GM19023 (cell line): ENCODE data around the gene RBM26.
"Not testable (repeated sequence)": the region's sequence is repeated elsewhere in the genome, so short reads cannot be mapped to it uniquely, and the experiment has no call there.

ENCODE experiments used
- ATAC-seq: cut with Tn5 transposase; IDR thresholded peaks from one replicate; pipeline ENCODE4 v1.9.1; 2021; ENCODE audit warnings: mild to moderate bottlenecking, moderate library complexity; ENCODE audit not compliant: unreplicated experiment

Gene RBM26

DNA sequence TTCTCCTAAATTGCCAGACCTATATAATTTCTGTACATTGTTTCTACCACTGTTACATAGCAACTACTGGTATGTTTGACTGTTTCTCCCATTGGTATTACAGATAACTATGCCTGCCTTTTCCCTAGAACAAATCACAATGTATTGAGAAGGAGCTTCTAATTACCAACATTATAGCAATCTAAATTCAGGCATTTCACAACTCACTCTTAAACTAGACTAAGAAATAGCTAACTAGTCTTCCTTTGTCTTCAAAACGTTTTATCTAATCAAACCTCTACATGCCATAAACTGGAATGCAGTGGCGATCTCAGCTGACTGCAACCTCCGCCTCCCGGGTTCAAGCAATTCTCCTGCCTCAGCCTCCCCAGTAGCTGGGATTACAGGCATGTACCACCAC lies 18.2 kb downstream of the RBM26 start:
- ATAC-seq = no peak

- ATAC-seq = peak; percentile 7
Observed at GRCh38 chr13:79386125-79386826, 19.8 kb downstream of the RBM26 start.

DNA sequence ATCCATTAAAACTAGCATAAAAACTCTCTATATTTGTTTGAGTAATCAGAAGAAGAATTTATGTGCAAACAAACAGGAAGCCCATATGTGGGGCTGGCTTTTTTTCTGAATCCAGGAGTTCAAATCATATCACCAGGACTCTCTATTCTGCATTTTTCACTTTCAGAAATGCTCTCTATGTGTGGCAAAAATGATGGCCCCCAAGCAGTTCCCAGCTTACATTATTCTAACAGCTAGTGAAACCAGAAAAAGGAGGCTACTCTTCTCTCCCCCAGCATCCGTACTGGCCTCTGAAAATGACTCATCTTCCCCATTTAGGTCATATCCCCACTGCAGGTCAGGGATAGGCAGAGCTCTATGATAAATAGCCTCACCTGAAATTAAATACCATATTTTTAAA lies 20.4 kb downstream of the RBM26 start:
- ATAC-seq = peak; percentile 94

- no peak for ATAC-seq
Observed at GRCh38 chr13:79384022-79384610, 21.9 kb downstream of the RBM26 start.

- peak; percentile 44 for ATAC-seq
Observed at GRCh38 chr13:79382545-79383275, 23.3 kb downstream of the RBM26 start.

DNA sequence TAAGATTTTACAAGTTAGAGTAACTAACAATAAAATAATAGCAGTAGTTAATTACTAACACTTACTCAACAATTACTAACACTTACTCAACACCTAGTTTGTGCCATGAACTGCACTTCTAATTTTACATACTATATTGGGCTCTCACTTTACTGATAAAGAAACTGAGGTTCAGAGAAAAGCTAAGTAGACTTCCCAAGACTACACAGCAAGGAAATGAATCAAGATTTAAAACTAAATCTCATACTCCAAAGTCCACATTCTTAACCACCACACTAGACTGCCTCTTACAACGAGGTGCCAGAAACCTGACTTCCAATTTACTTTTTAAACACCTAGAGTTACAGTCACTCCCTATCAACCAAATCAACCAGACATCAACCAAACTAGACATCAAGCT lies 25.1 kb downstream of the RBM26 start:
- no peak for ATAC-seq

DNA sequence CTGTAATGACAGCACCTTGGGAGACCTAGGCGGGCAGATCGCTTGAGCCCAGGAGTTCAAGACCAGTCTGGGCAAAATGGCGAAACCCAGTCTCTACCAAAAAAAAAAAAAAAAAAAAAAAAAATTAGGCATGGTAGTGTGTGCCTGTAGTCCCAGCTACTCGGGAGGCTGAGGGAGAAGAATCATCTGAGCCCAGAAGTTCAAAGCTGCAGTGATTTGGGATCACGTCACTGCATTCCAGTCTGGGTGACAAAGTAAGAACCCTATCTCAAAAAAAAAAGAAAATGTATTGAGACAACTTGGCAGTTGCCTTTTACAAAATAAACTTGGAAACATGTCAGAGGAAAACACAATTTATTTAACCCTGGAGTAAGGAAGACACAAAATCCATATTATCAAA lies 26.8 kb downstream of the RBM26 start:
- ATAC-seq = no peak

GRCh38 chr13:79376843-79377242 lies 29.2 kb downstream of the RBM26 start:
- ATAC-seq = no peak

- ATAC-seq = no peak
Observed at GRCh38 chr13:79374578-79374977, 31.5 kb downstream of the RBM26 start.

GRCh38 chr13:79373916-79374315 lies 32.1 kb downstream of the RBM26 start:
- ATAC-seq = no peak

DNA sequence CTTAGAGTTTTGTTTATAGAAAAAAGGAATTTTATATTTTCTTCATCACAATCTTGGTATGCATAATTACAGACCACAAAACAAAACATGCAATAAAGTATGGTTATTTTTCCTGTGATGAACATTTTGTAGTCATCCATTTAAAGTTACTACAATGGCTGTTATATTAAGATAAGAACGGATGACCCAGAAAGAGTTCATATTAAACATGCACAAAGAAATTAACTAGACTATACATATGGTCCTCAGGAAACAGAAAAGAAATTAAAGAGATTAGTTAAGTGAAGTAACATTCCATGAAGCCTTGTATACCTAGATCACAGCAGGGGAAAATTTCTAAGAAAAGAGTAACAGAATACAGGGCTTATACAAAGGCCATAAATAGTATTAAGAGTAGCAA lies 36.8 kb downstream of the RBM26 start:
- ATAC-seq = no peak

DNA sequence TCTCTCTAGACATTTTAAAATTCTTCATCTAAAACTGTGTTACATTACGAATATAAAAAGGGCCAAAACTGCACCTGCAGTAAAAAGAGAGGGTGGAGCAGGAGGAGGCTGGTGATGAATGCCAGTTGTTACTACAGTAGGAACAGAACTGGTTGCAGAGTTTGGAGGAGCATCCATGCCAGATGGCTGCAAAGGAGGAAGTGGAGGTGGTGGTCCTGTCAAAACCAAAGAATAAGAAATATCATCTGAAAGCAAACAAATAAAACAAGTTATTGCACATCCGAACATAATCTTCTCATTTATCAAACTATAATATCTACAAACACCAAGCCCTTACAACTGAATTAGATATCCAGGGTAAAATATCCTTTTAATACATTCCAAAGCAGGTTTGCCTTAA lies 40.1 kb downstream of the RBM26 start:
- ATAC-seq = no peak

DNA sequence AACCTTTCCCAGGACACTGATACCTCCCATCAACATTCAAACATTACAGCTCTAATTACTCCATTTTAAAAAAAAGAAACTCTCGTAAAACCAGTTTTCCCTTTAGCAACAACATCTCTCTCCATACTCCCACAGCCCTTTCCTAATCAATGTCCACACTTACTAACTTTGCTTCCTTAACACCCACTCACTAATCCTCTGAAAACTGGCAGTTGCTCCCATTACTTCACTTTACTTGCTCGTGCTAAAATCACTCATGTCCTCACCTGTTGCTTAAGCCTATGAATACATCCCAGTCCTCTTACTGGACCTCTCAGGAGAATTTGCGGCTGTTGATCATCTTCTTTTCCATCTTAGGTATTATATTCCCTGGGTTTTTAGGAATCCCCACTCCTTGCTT lies 44.8 kb downstream of the RBM26 start:
- ATAC-seq = no peak

- ATAC-seq = no peak
Observed at GRCh38 chr13:79360095-79360494, 46.0 kb downstream of the RBM26 start.

GRCh38 chr13:79359064-79359463 lies 47.0 kb downstream of the RBM26 start:
- no peak for ATAC-seq

GRCh38 chr13:79354285-79354684 lies 51.8 kb downstream of the RBM26 start:
- no peak for ATAC-seq

DNA sequence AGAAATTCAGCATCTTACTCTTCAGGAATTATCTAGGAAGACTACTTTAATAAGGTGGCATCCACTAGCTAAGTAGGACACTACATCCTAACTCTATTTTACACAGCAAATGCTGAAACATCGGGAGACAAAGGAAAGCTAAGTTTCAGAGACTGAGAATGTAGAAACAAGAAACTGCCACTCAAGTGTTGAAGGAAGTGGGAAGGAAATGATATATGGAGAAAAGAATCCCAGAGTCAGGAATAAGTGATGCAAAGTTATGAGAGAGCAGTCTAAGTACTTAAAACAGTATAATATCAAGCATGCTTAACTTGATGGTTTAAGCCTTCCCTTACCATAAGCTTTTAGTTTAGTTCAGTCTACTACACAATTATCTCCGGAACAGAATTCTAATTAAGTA lies 52.4 kb downstream of the RBM26 start:
- no peak for ATAC-seq

- ATAC-seq = no peak
Observed at GRCh38 chr13:79352107-79352506, 53.9 kb downstream of the RBM26 start.

- ATAC-seq = not testable (repeated sequence)
Observed at GRCh38 chr13:79349608-79350007, 56.4 kb downstream of the RBM26 start.

GRCh38 chr13:79349011-79349410 lies 57.0 kb downstream of the RBM26 start:
- no peak for ATAC-seq

- no peak for ATAC-seq
Observed at GRCh38 chr13:79346300-79346914, 59.6 kb downstream of the RBM26 start.

DNA sequence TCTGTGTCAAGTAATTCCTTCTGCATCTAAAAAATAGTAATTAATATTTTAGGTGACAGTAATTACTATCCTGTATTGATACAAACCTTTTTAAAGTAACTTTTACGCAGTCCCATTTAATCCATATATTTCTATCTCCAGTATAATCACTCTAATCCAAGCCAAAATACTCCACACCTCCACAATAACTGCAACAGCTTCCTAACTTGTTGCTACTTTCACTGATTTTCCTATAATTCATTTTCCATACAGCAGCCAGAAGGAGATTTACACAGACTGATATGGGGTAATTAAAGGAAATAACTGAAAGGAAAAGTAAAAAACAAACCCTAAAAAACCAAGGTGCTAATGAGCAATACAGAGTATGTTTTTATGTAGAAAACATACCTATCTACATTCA lies 64.9 kb downstream of the RBM26 start:
- ATAC-seq = no peak
